Measurements from ENCODE around the gene TRIM38. TPM values are rescaled to one million over a fixed set of nuclear protein-coding genes. Genes with fewer than 3 reads are reported as not detected.
A peak's percentile ranks its signal among the peaks of the same experiment; 100 is the strongest.

TRIM38 gene
- total and polyA plus RNA-seq, 2 of the 13 experiments (the other 11 are each of a cell fraction or from before 2014, with no cell fraction given) = 2.5 to 3.1 TPM

GRCh38 chr6:25913741-25914140 lies 48.9 kb upstream of the TRIM38 start (continued):
- TF ChIP-seq, protein P1, sequence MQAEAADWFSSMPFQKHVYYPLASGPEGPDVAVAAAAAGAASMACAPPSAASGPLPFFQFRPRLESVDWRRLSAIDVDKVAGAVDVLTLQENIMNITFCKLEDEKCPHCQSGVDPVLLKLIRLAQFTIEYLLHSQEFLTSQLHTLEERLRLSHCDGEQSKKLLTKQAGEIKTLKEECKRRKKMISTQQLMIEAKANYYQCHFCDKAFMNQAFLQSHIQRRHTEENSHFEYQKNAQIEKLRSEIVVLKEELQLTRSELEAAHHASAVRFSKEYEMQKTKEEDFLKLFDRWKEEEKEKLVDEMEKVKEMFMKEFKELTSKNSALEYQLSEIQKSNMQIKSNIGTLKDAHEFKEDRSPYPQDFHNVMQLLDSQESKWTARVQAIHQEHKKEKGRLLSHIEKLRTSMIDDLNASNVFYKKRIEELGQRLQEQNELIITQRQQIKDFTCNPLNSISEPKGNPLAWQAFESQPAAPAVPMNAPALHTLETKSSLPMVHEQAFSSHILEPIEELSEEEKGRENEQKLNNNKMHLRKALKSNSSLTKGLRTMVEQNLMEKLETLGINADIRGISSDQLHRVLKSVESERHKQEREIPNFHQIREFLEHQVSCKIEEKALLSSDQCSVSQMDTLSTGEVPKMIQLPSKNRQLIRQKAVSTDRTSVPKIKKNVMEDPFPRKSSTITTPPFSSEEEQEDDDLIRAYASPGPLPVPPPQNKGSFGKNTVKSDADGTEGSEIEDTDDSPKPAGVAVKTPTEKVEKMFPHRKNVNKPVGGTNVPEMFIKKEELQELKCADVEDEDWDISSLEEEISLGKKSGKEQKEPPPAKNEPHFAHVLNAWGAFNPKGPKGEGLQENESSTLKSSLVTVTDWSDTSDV (CRISPR knock-in tag; IDR thresholded peaks at IDR 0.05) = no peak
- TF ChIP-seq ZBTB46 (CRISPR knock-in tag; IDR thresholded peaks at IDR 0.05; ENCODE audit: borderline replicate concordance) = no peak
- TF ChIP-seq TSC22D2 (CRISPR knock-in tag; IDR thresholded peaks at IDR 0.05; ENCODE audit: borderline replicate concordance) = no peak; the same call in 1 of the 2 replicates
- no peak for TF ChIP-seq HNRNPL (IDR thresholded peaks at IDR 0.05; ENCODE audit: low read depth, low read length)
- TF ChIP-seq, protein P2, sequence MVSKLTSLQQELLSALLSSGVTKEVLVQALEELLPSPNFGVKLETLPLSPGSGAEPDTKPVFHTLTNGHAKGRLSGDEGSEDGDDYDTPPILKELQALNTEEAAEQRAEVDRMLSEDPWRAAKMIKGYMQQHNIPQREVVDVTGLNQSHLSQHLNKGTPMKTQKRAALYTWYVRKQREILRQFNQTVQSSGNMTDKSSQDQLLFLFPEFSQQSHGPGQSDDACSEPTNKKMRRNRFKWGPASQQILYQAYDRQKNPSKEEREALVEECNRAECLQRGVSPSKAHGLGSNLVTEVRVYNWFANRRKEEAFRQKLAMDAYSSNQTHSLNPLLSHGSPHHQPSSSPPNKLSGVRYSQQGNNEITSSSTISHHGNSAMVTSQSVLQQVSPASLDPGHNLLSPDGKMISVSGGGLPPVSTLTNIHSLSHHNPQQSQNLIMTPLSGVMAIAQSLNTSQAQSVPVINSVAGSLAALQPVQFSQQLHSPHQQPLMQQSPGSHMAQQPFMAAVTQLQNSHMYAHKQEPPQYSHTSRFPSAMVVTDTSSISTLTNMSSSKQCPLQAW (CRISPR knock-in tag; IDR thresholded peaks at IDR 0.05) = peak; percentile 90
- TF ChIP-seq ZNF850 (CRISPR knock-in tag; conservative IDR thresholded peaks at IDR 0.05) = no peak
- TF ChIP-seq PAX8 (CRISPR knock-in tag; IDR thresholded peaks at IDR 0.05; ENCODE audit: borderline replicate concordance) = no peak
- peak; percentile 67; the same call in 1 of the 2 replicates for TF ChIP-seq ZNF749 (CRISPR knock-in tag; IDR thresholded peaks at IDR 0.05; ENCODE audit: borderline replicate concordance)
- peak; percentile 100 for TF ChIP-seq ZNF614 (CRISPR knock-in tag; IDR thresholded peaks at IDR 0.05; ENCODE audit: borderline replicate concordance)
- peak; percentile 67; the same call in 1 of the 2 replicates for TF ChIP-seq SOX5 (CRISPR knock-in tag; IDR thresholded peaks at IDR 0.05; ENCODE audit: borderline replicate concordance)
- TF ChIP-seq TBX3 (IDR thresholded peaks at IDR 0.05; ENCODE audit: borderline replicate concordance) = no peak
- TF ChIP-seq CEBPB (IDR thresholded peaks at IDR 0.05; ENCODE audit: borderline replicate concordance, low read depth, low read length) = no peak
- TF ChIP-seq IRF2 (CRISPR knock-in tag; IDR thresholded peaks at IDR 0.05) = peak; percentile 31; the same call in 1 of the 2 replicates
- TF ChIP-seq HNRNPH1 (optimal IDR thresholded peaks at IDR 0.05; ENCODE audit: low read depth, low read length) = no peak
- no peak for TF ChIP-seq ZNF282 (IDR thresholded peaks at IDR 0.05; ENCODE audit: partially characterized antibody)
- TF ChIP-seq, protein P3, sequence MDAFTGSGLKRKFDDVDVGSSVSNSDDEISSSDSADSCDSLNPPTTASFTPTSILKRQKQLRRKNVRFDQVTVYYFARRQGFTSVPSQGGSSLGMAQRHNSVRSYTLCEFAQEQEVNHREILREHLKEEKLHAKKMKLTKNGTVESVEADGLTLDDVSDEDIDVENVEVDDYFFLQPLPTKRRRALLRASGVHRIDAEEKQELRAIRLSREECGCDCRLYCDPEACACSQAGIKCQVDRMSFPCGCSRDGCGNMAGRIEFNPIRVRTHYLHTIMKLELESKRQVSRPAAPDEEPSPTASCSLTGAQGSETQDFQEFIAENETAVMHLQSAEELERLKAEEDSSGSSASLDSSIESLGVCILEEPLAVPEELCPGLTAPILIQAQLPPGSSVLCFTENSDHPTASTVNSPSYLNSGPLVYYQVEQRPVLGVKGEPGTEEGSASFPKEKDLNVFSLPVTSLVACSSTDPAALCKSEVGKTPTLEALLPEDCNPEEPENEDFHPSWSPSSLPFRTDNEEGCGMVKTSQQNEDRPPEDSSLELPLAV (CRISPR knock-in tag; conservative IDR thresholded peaks at IDR 0.05; ENCODE audit: low read depth) = no peak
- TF ChIP-seq ELF4 (CRISPR knock-in tag; IDR thresholded peaks at IDR 0.05; ENCODE audit: borderline replicate concordance) = no peak
- TF ChIP-seq ZNF143 (CRISPR knock-in tag; IDR thresholded peaks at IDR 0.05) = no peak
- TF ChIP-seq ZNF124 (CRISPR knock-in tag; IDR thresholded peaks at IDR 0.05) = 0 out of 2 replicates have a peak, but pooled peaks have one; percentile 27
- TF ChIP-seq STAG1 (CRISPR knock-in tag; IDR thresholded peaks at IDR 0.05) = no peak
- TF ChIP-seq E2F5 (CRISPR knock-in tag; conservative IDR thresholded peaks at IDR 0.05) = no peak
